ENCODE measurements around the gene NSUN7.

NSUN7 gene

GRCh38 chr4:40840255-40840984 is 90.7 kb downstream of the NSUN7 start:
- TF ChIP-seq, protein P1, sequence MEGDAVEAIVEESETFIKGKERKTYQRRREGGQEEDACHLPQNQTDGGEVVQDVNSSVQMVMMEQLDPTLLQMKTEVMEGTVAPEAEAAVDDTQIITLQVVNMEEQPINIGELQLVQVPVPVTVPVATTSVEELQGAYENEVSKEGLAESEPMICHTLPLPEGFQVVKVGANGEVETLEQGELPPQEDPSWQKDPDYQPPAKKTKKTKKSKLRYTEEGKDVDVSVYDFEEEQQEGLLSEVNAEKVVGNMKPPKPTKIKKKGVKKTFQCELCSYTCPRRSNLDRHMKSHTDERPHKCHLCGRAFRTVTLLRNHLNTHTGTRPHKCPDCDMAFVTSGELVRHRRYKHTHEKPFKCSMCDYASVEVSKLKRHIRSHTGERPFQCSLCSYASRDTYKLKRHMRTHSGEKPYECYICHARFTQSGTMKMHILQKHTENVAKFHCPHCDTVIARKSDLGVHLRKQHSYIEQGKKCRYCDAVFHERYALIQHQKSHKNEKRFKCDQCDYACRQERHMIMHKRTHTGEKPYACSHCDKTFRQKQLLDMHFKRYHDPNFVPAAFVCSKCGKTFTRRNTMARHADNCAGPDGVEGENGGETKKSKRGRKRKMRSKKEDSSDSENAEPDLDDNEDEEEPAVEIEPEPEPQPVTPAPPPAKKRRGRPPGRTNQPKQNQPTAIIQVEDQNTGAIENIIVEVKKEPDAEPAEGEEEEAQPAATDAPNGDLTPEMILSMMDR (IDR thresholded peaks at IDR 0.05; ENCODE audit: borderline replicate concordance, control extremely low read depth, extremely low read depth, insufficient read depth, missing control alignments), result no peak
- peak; percentile 54 for DNase-seq (ENCODE audit: low spot score)
- in situ Hi-C loops (cut with MboI; ENCODE audit: low sequenced_read_pairs, unreplicated experiment), result loop anchor here (10.0 kb wide), 1 partner anchor 106 kb away; no protein-coding TSS in a partner anchor

DNA sequence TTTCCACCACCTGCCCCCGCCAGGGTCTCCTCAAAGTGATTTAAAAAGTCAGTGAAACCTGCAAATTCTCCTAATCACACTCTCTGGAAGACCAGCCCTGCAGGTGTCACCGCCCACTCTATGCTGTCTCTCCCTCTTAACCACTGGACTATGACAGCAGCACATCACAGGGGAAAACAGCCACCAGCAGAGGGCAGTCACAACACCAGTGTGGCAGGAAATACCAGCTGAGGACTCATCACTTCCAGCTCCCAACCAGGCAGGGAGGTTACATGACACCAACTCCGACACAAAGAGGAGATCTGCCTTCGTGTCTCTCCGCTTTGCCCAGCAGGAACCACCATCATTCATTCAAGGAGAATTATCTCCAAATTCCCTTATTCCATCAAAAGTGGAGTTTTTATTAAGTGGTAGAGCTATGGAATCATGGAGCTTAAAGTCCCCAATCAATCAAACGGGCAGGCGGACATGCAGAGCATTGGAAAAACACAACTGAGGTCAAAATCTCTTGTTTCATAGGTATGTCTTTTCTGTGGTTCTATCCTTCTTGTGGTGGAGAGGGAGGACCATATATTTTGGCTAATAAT is 91.3 kb downstream of the NSUN7 start:
- DNase-seq (ENCODE audit: low spot score), result peak; percentile 59
- in situ Hi-C loops (cut with MboI; ENCODE audit: low sequenced_read_pairs, unreplicated experiment), result loop anchor here (10.0 kb wide), 1 partner anchor 106 kb away; no protein-coding TSS in a partner anchor
- TF ChIP-seq, protein P1 (IDR thresholded peaks at IDR 0.05; ENCODE audit: borderline replicate concordance, control extremely low read depth, extremely low read depth, insufficient read depth, missing control alignments), result peak; percentile 83

DNA sequence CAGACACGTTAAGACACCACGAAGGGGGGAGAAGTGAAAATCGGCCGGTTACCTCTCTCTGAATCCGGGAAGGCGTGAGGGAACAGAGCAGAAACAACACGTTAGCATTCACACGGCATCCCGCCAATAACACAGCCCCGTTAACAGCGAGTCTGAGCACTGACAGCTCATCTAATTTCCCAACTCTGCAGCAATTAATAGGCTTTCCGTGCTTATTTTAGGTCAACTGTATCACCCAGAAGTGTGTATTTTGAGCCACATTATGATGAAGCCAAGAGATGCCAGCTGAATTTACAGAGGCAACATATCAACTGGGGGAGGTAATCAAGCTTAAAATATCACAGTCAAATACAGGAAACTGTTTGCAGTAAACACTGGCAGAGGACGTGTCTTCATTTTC is 92.6 kb downstream of the NSUN7 start:
- in situ Hi-C loops (cut with MboI; ENCODE audit: low sequenced_read_pairs, unreplicated experiment), result loop anchor here (10.0 kb wide), 1 partner anchor 108 kb away; no protein-coding TSS in a partner anchor
- TF ChIP-seq, protein P1 (IDR thresholded peaks at IDR 0.05; ENCODE audit: borderline replicate concordance, control extremely low read depth, extremely low read depth, insufficient read depth, missing control alignments), result no peak
- DNase-seq (ENCODE audit: low spot score), result no peak

DNA sequence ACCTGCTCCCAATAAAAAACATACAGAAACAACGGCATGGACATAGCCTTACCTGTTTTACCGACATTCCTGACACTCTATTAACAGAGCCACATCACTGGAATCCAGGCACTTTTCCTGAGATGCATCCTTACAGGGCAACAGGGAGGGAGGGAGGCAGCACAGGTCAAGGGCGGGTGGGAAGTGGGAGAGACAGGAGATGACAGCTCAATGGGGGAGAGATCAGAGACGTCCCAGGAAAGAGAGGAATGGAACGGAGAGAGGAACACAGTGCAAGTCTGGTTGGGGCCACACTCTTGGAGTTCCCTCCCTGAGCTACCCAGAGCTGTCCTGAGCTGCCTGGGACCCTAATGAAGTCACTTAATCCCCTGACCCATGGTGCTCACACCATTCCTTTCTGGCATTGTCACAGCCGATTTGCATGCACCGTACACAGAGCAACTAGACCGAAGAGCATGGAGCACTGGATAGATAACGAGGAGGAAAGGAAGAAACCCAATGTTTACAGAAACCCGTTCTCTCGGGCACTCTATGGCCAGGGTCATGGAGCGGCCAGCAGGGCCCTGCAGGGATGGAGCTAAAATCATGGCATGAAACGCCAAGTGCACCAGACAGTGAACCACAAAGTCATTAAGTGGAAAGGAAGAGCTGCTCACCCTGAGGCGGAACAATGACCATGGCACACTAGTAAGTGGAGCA is 93.1 kb downstream of the NSUN7 start:
- in situ Hi-C loops (cut with MboI; ENCODE audit: low sequenced_read_pairs, unreplicated experiment), result loop anchor here (10.0 kb wide), 1 partner anchor 108 kb away; no protein-coding TSS in a partner anchor
- TF ChIP-seq, protein P1 (IDR thresholded peaks at IDR 0.05; ENCODE audit: borderline replicate concordance, control extremely low read depth, extremely low read depth, insufficient read depth, missing control alignments), result no peak
- DNase-seq (ENCODE audit: low spot score), result no peak

- in situ Hi-C loops (cut with MboI; ENCODE audit: low sequenced_read_pairs, unreplicated experiment), result loop anchor here (10.0 kb wide), 1 partner anchor 109 kb away; no protein-coding TSS in a partner anchor
- peak; percentile 54 for DNase-seq (ENCODE audit: low spot score)
- TF ChIP-seq, protein P1 (IDR thresholded peaks at IDR 0.05; ENCODE audit: borderline replicate concordance, control extremely low read depth, extremely low read depth, insufficient read depth, missing control alignments), result peak; percentile 65
Measured at GRCh38 chr4:40843696-40844095, 93.9 kb downstream of the NSUN7 start.

GRCh38 chr4:40844261-40844660 is 94.5 kb downstream of the NSUN7 start:
- no peak for DNase-seq (ENCODE audit: low spot score)
- TF ChIP-seq, protein P1 (IDR thresholded peaks at IDR 0.05; ENCODE audit: borderline replicate concordance, control extremely low read depth, extremely low read depth, insufficient read depth, missing control alignments), result no peak
- in situ Hi-C loops (cut with MboI; ENCODE audit: low sequenced_read_pairs, unreplicated experiment), result loop anchor here (10.0 kb wide), 1 partner anchor 109 kb away; no protein-coding TSS in a partner anchor

Measured in GM13976 (cell line).